Activated naive CD4-positive, alpha-beta T cell (primary cell): ENCODE data around the gene NEUROG2.
"Not testable (repeated sequence)": the region's sequence is repeated elsewhere in the genome, so short reads cannot be mapped to it uniquely, and the experiment has no call there.

Experiments
- DNase-seq, 4 experiments: peaks; one replicate each; lab custom pipeline; 2025; lab: John Stamatoyannopoulos, UW

Gene NEUROG2

GRCh38 chr4:112516066-112516470, at the start of gene NEUROG2:
Gene NEUROG2, minus strand, starts transcription at chr4:112516180. Its CDS starts 705 bp downstream, at chr4:112515475.
- no peak for DNase-seq

GRCh38 chr4:112564706-112565270, 48.8 kb upstream of the NEUROG2 start:
- DNase-seq: no peak

GRCh38 chr4:112563431-112564200, 47.6 kb upstream of the NEUROG2 start:
- DNase-seq: no peak

GRCh38 chr4:112562254-112562879, 46.4 kb upstream of the NEUROG2 start:
- DNase-seq: no peak

GRCh38 chr4:112560084-112560483, 44.1 kb upstream of the NEUROG2 start:
- no peak for DNase-seq

GRCh38 chr4:112559053-112559452, 43.1 kb upstream of the NEUROG2 start:
- DNase-seq: no peak

GRCh38 chr4:112557676-112558411, 41.9 kb upstream of the NEUROG2 start:
- no peak for DNase-seq

GRCh38 chr4:112554271-112554670, 38.3 kb upstream of the NEUROG2 start:
- DNase-seq: not testable (repeated sequence)

GRCh38 chr4:112552668-112553067, 36.7 kb upstream of the NEUROG2 start:
- DNase-seq: no peak

GRCh38 chr4:112550728-112551127, 34.7 kb upstream of the NEUROG2 start:
- no peak for DNase-seq

GRCh38 chr4:112546476-112546875, 30.5 kb upstream of the NEUROG2 start:
- DNase-seq: no peak

- DNase-seq: no peak
Measured at GRCh38 chr4:112545346-112545745, 29.4 kb upstream of the NEUROG2 start.

- DNase-seq: no peak
Measured at GRCh38 chr4:112540695-112541094, 24.7 kb upstream of the NEUROG2 start.

- no peak for DNase-seq
Measured at GRCh38 chr4:112536123-112536522, 20.1 kb upstream of the NEUROG2 start.

GRCh38 chr4:112532267-112532666, 16.3 kb upstream of the NEUROG2 start:
- DNase-seq: no peak

- DNase-seq: no peak
Measured at GRCh38 chr4:112531146-112531545, 15.2 kb upstream of the NEUROG2 start.

- no peak for DNase-seq
Measured at GRCh38 chr4:112526061-112526460, 10.1 kb upstream of the NEUROG2 start.

GRCh38 chr4:112523764-112524505, 8.0 kb upstream of the NEUROG2 start:
- DNase-seq: peak; percentile 39 to 69 (median 52)

GRCh38 chr4:112523008-112523721, 7.2 kb upstream of the NEUROG2 start:
- DNase-seq: peak in 2 of 4 experiments; percentile 12 to 41

GRCh38 chr4:112522431-112522830, 6.5 kb upstream of the NEUROG2 start:
- not testable (repeated sequence) for DNase-seq
